HepG2 (cell line): Measurements from ENCODE around the gene ANXA9. TPM values are rescaled to one million over a fixed set of nuclear protein-coding genes. Genes with fewer than 3 reads are reported as not detected.

Experiments used
- FOXP4 ChIP-seq: sonication (generic); formaldehyde crosslinking; IDR thresholded peaks from 2 replicates; pipeline ENCODE4 v1.4.0; 2020; ENCODE audit warnings: missing genetic modification reagents
- KLF16 ChIP-seq, 2 experiments: sonication (generic) in 1 of 2; formaldehyde crosslinking in 1 of 2; IDR thresholded peaks; 2 replicates each; pipeline versions ENCODE4 v1.6.1 to v1.8.0; 2016 to 2023; ENCODE audit warnings: missing genetic modification reagents in 2 of 2, missing compliant biosample characterization in 1 of 2
- KMT2B ChIP-seq: IDR thresholded peaks from 2 replicates; pipeline ENCODE4 v1.6.1; 2016; ENCODE audit warnings: missing genetic modification reagents, missing compliant biosample characterization
- MAFK ChIP-seq, 2 experiments: IDR thresholded peaks in 1 of 2; conservative IDR thresholded peaks in 1 of 2; 2 replicates each; pipeline ENCODE4 v1.6.1; 2011; ENCODE audit warnings: improper control_type of control experiment in 2 of 2, low read length in 2 of 2
- MEIS2 ChIP-seq: sonication (generic); formaldehyde crosslinking; IDR thresholded peaks from 2 replicates; pipeline ENCODE4 v1.9.0; 2021; ENCODE audit warnings: mild to moderate bottlenecking, missing genetic modification reagents
- PHF20 ChIP-seq: sonication (generic); formaldehyde crosslinking; IDR thresholded peaks from 2 replicates; pipeline ENCODE4 v1.5.0; 2020; ENCODE audit warnings: mild to moderate bottlenecking, missing genetic modification reagents
- SP2 ChIP-seq: sonication (generic); formaldehyde crosslinking; IDR thresholded peaks from 2 replicates; pipeline ENCODE4 v1.5.1; 2020; ENCODE audit warnings: mild to moderate bottlenecking, missing genetic modification reagents
- ZBTB25 ChIP-seq: IDR thresholded peaks from 2 replicates; pipeline ENCODE4 v1.6.1; 2018; ENCODE audit warnings: missing genetic modification reagents
- ZEB1 ChIP-seq: IDR thresholded peaks from 2 replicates; pipeline ENCODE4 v1.6.1; 2012; ENCODE audit warnings: mild to moderate bottlenecking, low read depth, inconsistent platforms; ENCODE audit not compliant: insufficient replicate concordance
- ZNF253 ChIP-seq: sonication (generic); formaldehyde crosslinking; IDR thresholded peaks from 2 replicates; pipeline ENCODE4 v1.8.0; 2022; ENCODE audit warnings: mild to moderate bottlenecking, missing genetic modification reagents, borderline replicate concordance
- ZNF547 ChIP-seq: sonication (generic); formaldehyde crosslinking; IDR thresholded peaks from 2 replicates; pipeline ENCODE4 v1.5.1; 2020; ENCODE audit warnings: mild to moderate bottlenecking, missing genetic modification reagents
- polyA plus RNA-seq, 8 experiments: library from polyadenylated mRNA; depleted of rRNA in 3 of 8; stranded (reverse) in 7 of 8; unstranded in 1 of 8; fragments of >200 nt; fragmentation: Illumina TruSeq in 4 of 8; extraction: Trizol in 4 of 8; gene quantifications; 2 replicates each; pipeline versions ENCODE4 v1.2.1 to v1.2.3, GENCODE V29; 2011 to 2016; ENCODE audit warnings: low read depth in 4 of 8, missing spikeins in 1 of 8, mixed read lengths in 1 of 8; ENCODE audit not compliant: insufficient read depth in 1 of 8
- total RNA-seq, 5 experiments: library from RNA; depleted of rRNA; stranded (reverse); fragments of >200 nt; fragmentation: Illumina TruSeq; extraction: Trizol; gene quantifications; 2 replicates each; pipeline ENCODE4 v1.2.3, GENCODE V29; 2016; ENCODE audit warnings: low read depth in 1 of 5
- TF ChIP-seq, protein P1 (sequence below): sonication (generic); formaldehyde crosslinking; IDR thresholded peaks from 2 replicates; pipeline ENCODE4 v1.4.0; 2020; ENCODE audit warnings: missing genetic modification reagents
- TF ChIP-seq, protein P2 (sequence below): sonication (generic); formaldehyde crosslinking; IDR thresholded peaks from 2 replicates; pipeline ENCODE4 v1.4.0; 2020; ENCODE audit warnings: missing genetic modification reagents, borderline replicate concordance
- TF ChIP-seq, protein P3 (sequence below): fragments of 450-650 bp; IDR thresholded peaks from 2 replicates; pipeline ENCODE4 v1.6.1; 2016

The ANXA9 gene
- total and polyA plus RNA-seq, 2 of the 13 experiments (the other 11 are each of a cell fraction or from before 2014, with no cell fraction given) = 13.3 to 23.9 TPM

GRCh38 chr1:151012684-151013471 lies 30.8 kb downstream of the ANXA9 start (continued):
- TF ChIP-seq, protein P1, sequence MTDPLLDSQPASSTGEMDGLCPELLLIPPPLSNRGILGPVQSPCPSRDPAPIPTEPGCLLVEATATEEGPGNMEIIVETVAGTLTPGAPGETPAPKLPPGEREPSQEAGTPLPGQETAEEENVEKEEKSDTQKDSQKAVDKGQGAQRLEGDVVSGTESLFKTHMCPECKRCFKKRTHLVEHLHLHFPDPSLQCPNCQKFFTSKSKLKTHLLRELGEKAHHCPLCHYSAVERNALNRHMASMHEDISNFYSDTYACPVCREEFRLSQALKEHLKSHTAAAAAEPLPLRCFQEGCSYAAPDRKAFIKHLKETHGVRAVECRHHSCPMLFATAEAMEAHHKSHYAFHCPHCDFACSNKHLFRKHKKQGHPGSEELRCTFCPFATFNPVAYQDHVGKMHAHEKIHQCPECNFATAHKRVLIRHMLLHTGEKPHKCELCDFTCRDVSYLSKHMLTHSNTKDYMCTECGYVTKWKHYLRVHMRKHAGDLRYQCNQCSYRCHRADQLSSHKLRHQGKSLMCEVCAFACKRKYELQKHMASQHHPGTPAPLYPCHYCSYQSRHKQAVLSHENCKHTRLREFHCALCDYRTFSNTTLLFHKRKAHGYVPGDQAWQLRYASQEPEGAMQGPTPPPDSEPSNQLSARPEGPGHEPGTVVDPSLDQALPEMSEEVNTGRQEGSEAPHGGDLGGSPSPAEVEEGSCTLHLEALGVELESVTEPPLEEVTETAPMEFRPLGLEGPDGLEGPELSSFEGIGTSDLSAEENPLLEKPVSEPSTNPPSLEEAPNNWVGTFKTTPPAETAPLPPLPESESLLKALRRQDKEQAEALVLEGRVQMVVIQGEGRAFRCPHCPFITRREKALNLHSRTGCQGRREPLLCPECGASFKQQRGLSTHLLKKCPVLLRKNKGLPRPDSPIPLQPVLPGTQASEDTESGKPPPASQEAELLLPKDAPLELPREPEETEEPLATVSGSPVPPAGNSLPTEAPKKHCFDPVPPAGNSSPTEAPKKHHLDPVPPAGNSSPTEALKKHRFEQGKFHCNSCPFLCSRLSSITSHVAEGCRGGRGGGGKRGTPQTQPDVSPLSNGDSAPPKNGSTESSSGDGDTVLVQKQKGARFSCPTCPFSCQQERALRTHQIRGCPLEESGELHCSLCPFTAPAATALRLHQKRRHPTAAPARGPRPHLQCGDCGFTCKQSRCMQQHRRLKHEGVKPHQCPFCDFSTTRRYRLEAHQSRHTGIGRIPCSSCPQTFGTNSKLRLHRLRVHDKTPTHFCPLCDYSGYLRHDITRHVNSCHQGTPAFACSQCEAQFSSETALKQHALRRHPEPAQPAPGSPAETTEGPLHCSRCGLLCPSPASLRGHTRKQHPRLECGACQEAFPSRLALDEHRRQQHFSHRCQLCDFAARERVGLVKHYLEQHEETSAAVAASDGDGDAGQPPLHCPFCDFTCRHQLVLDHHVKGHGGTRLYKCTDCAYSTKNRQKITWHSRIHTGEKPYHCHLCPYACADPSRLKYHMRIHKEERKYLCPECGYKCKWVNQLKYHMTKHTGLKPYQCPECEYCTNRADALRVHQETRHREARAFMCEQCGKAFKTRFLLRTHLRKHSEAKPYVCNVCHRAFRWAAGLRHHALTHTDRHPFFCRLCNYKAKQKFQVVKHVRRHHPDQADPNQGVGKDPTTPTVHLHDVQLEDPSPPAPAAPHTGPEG (CRISPR knock-in tag) = no peak
- TF ChIP-seq KMT2B (CRISPR knock-in tag) (peak; percentile 56; the same call in 1 of the 2 replicates), SP2 (no peak), FOXP4 (CRISPR knock-in tag) (peak; percentile 74), ZEB1 (peak; percentile 67), ZNF547 (0 out of 2 replicates have a peak, but pooled peaks have one; percentile 61), ZBTB25 (CRISPR knock-in tag) (no peak), PHF20 (CRISPR knock-in tag) (0 out of 2 replicates have a peak, but pooled peaks have one; percentile 23), MAFK (conservative IDR thresholded peaks at IDR 0.05 in 1 of 2, IDR thresholded peaks at IDR 0.05 in 1 of 2; ENCODE audit: low read length in 2 of 2) (peak; percentile 34 to 43; a peak in 2 of 4 replicates), ZNF253 (CRISPR knock-in tag) (no peak), KLF16 (CRISPR knock-in tag; IDR thresholded peaks at IDR 0.05) (peak in 1 of 2 experiments; percentile 43; a peak in 1 of 4 replicates), MEIS2 (CRISPR knock-in tag) (peak; percentile 61; the same call in 1 of the 2 replicates)
- TF ChIP-seq, protein P2, sequence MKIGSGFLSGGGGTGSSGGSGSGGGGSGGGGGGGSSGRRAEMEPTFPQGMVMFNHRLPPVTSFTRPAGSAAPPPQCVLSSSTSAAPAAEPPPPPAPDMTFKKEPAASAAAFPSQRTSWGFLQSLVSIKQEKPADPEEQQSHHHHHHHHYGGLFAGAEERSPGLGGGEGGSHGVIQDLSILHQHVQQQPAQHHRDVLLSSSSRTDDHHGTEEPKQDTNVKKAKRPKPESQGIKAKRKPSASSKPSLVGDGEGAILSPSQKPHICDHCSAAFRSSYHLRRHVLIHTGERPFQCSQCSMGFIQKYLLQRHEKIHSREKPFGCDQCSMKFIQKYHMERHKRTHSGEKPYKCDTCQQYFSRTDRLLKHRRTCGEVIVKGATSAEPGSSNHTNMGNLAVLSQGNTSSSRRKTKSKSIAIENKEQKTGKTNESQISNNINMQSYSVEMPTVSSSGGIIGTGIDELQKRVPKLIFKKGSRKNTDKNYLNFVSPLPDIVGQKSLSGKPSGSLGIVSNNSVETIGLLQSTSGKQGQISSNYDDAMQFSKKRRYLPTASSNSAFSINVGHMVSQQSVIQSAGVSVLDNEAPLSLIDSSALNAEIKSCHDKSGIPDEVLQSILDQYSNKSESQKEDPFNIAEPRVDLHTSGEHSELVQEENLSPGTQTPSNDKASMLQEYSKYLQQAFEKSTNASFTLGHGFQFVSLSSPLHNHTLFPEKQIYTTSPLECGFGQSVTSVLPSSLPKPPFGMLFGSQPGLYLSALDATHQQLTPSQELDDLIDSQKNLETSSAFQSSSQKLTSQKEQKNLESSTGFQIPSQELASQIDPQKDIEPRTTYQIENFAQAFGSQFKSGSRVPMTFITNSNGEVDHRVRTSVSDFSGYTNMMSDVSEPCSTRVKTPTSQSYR = peak; percentile 55; the same call in 1 of the 2 replicates
- TF ChIP-seq, protein P3, sequence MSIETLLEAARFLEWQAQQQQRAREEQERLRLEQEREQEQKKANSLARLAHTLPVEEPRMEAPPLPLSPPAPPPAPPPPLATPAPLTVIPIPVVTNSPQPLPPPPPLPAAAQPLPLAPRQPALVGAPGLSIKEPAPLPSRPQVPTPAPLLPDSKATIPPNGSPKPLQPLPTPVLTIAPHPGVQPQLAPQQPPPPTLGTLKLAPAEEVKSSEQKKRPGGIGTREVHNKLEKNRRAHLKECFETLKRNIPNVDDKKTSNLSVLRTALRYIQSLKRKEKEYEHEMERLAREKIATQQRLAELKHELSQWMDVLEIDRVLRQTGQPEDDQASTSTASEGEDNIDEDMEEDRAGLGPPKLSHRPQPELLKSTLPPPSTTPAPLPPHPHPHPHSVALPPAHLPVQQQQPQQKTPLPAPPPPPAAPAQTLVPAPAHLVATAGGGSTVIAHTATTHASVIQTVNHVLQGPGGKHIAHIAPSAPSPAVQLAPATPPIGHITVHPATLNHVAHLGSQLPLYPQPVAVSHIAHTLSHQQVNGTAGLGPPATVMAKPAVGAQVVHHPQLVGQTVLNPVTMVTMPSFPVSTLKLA = peak; percentile 35
